K562 (cell line): Measurements from ENCODE around the gene LY6G6F. TPM values are rescaled to one million over a fixed set of nuclear protein-coding genes. Genes with fewer than 3 reads are reported as not detected.

Experiments used
- FUS ChIP-seq: fragments of 200-400 bp; formaldehyde crosslinking; optimal IDR thresholded peaks from 2 replicates; pipeline ENCODE3; 2017; ENCODE audit warnings: low read depth, low read length
- GABPA ChIP-seq: fragments of 200-800 bp; sonication (Bioruptor generic); conservative IDR thresholded peaks from 2 replicates; pipeline ENCODE4 v1.6.1; 2016; ENCODE audit warnings: low read depth, missing genetic modification characterization, missing compliant biosample characterization
- GATAD2B ChIP-seq: fragments of 450-650 bp; IDR thresholded peaks from 2 replicates; pipeline ENCODE4 v1.6.1; 2017; ENCODE audit warnings: mild to moderate bottlenecking, borderline replicate concordance
- MIER1 ChIP-seq: fragments of 450-650 bp; IDR thresholded peaks from 2 replicates; pipeline ENCODE4 v1.6.1; 2016; ENCODE audit warnings: antibody characterized with exemption, mild to moderate bottlenecking, low read depth
- NFE2L1 ChIP-seq: fragments of 450-650 bp; IDR thresholded peaks from 2 replicates; pipeline ENCODE4 v1.6.1; 2016; ENCODE audit warnings: missing genetic modification characterization, low read depth, mild to moderate bottlenecking, missing compliant biosample characterization, moderate library complexity, borderline replicate concordance
- NR2F6 ChIP-seq: fragments of 450-650 bp; formaldehyde crosslinking; IDR thresholded peaks from 2 replicates; pipeline ENCODE4 v1.4.0; 2020; ENCODE audit warnings: mild to moderate bottlenecking
- POLR2G ChIP-seq: fragments of 200-400 bp; formaldehyde crosslinking; IDR thresholded peaks from 2 replicates; pipeline ENCODE4 v1.6.1; 2017; ENCODE audit warnings: low read depth, mild to moderate bottlenecking, antibody characterized with exemption, low read length, moderate library complexity
- SIN3B ChIP-seq: fragments of 450-650 bp; IDR thresholded peaks from 2 replicates; pipeline ENCODE4 v1.6.1; 2017; ENCODE audit warnings: low read depth, mild to moderate bottlenecking, moderate library complexity
- TCF3 ChIP-seq: sonication (generic); formaldehyde crosslinking; IDR thresholded peaks from 2 replicates; pipeline ENCODE4 v1.4.0; 2020; ENCODE audit warnings: mild to moderate bottlenecking, missing genetic modification reagents
- ZBTB17 ChIP-seq: fragments of 450-650 bp; formaldehyde crosslinking; IDR thresholded peaks from 2 replicates; pipeline ENCODE4 v1.4.0; 2020; ENCODE audit warnings: mild to moderate bottlenecking
- ZFX ChIP-seq: sonication (generic); formaldehyde crosslinking; IDR thresholded peaks from 2 replicates; pipeline ENCODE4 v1.8.0; 2022; ENCODE audit warnings: mild to moderate bottlenecking, missing genetic modification reagents, moderate library complexity
- ZNF121 ChIP-seq: sonication (generic); formaldehyde crosslinking; conservative IDR thresholded peaks from 2 replicates; pipeline ENCODE4 v1.8.0; 2022; ENCODE audit warnings: missing genetic modification reagents
- ZNF23 ChIP-seq: fragments of 250-450 bp; sonication (Bioruptor Pico); IDR thresholded peaks from 2 replicates; pipeline ENCODE4 v1.4.0; 2020; ENCODE audit warnings: mild to moderate bottlenecking
- polyA plus RNA-seq, 8 experiments: library from polyadenylated mRNA; depleted of rRNA in 4 of 8; stranded (reverse) in 5 of 8; unstranded in 3 of 8; fragments of >200 nt; fragmentation: Nextera tagmentation in 2 of 8; fragmentation: Illumina TruSeq in 1 of 8; extraction: Ambion mirVana in 2 of 8; extraction: Trizol in 1 of 8; gene quantifications; 2 replicates each; pipeline versions ENCODE4 v1.2.1 to v1.2.3, GENCODE V29; 2011 to 2014; ENCODE audit warnings: inconsistent platforms in 1 of 8, missing spikeins in 1 of 8
- total RNA-seq, 7 experiments: library from RNA; depleted of rRNA in 6 of 7; stranded (reverse); fragments of >200 nt in 6 of 7; fragmentation: Illumina TruSeq in 2 of 7; extraction: Trizol in 2 of 7; gene quantifications; 2 replicates each; pipeline versions ENCODE4 v1.2.1 to v1.2.3, GENCODE V29; 2011 to 2021; ENCODE audit warnings: low replicate concordance in 1 of 7
- TF ChIP-seq, protein P1 (sequence below), 2 experiments: fragments of 450-650 bp in 1 of 2; sonication (generic) in 1 of 2; formaldehyde crosslinking in 1 of 2; IDR thresholded peaks; 2 replicates each; pipeline versions ENCODE4 v1.7.1 to v1.9.0; 2016 to 2022; ENCODE audit warnings: inconsistent platforms in 1 of 2, mild to moderate bottlenecking in 1 of 2, missing genetic modification reagents in 1 of 2
- TF ChIP-seq, protein P2 (sequence below): fragments of 250-450 bp; sonication (Bioruptor Pico); IDR thresholded peaks from 2 replicates; pipeline ENCODE4 v1.5.0; 2020; ENCODE audit warnings: mild to moderate bottlenecking, borderline replicate concordance

Gene LY6G6F
- total and polyA plus RNA-seq, 9 of the 15 experiments (the other 6 are each of a cell fraction or from before 2014, with no cell fraction given) = 0.14 to 0.50 (median 0.28) TPM; not detected in 2

DNA sequence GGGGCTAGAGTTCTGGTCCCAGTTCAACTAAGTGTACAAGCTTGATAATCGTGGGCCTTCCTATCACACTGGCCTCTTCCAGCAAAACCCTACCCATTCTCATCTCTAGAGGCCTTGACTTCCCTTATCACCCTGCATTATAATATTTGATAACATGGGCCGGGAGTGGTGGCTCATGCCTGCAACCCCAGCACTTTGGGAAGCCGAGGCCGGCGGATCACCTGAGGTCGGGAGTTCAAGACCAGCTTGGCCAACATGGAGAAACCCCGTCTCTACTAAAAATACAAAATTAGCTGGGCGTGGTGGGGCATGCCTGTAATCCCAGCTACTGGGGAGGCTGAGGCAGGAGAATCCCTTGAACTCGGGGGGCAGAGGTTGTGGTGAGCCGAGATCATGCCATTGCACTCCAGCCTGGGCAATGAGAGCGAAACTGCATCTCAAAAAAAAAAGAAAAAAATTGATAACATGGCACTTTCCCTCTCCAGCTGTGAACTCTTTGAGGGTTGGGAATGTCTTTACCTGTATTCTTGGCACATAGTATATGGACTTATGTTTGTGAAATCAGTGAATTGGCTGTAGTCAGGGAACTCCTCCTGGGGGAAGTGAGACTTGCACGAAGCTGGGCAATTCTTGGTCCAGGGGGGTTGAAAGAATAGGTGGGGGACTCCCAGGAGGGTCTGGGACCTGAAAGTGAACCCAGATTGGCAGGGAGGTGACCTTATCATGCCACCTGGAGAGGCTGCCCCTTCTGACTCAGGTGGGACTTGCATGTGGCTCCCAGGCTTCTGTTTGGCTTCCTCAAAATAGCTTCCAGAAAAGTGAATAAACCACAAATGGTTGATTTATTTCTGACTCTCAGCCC is 45.2 kb upstream of the LY6G6F start (continued):
- TF ChIP-seq, protein P1, sequence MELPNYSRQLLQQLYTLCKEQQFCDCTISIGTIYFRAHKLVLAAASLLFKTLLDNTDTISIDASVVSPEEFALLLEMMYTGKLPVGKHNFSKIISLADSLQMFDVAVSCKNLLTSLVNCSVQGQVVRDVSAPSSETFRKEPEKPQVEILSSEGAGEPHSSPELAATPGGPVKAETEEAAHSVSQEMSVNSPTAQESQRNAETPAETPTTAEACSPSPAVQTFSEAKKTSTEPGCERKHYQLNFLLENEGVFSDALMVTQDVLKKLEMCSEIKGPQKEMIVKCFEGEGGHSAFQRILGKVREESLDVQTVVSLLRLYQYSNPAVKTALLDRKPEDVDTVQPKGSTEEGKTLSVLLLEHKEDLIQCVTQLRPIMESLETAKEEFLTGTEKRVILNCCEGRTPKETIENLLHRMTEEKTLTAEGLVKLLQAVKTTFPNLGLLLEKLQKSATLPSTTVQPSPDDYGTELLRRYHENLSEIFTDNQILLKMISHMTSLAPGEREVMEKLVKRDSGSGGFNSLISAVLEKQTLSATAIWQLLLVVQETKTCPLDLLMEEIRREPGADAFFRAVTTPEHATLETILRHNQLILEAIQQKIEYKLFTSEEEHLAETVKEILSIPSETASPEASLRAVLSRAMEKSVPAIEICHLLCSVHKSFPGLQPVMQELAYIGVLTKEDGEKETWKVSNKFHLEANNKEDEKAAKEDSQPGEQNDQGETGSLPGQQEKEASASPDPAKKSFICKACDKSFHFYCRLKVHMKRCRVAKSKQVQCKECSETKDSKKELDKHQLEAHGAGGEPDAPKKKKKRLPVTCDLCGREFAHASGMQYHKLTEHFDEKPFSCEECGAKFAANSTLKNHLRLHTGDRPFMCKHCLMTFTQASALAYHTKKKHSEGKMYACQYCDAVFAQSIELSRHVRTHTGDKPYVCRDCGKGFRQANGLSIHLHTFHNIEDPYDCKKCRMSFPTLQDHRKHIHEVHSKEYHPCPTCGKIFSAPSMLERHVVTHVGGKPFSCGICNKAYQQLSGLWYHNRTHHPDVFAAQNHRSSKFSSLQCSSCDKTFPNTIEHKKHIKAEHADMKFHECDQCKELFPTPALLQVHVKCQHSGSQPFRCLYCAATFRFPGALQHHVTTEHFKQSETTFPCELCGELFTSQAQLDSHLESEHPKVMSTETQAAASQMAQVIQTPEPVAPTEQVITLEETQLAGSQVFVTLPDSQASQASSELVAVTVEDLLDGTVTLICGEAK (IDR thresholded peaks at IDR 0.05) = no peak
- TF ChIP-seq, protein P1 (CRISPR knock-in tag; IDR thresholded peaks at IDR 0.05) = no peak
- TF ChIP-seq FUS = no peak
- no peak for TF ChIP-seq POLR2G
- no peak for TF ChIP-seq ZBTB17 (CRISPR knock-in tag)
- no peak for TF ChIP-seq NFE2L1
- no peak for TF ChIP-seq ZNF121 (CRISPR knock-in tag)
- no peak for TF ChIP-seq ZNF23 (CRISPR knock-in tag)
- TF ChIP-seq, protein P2, sequence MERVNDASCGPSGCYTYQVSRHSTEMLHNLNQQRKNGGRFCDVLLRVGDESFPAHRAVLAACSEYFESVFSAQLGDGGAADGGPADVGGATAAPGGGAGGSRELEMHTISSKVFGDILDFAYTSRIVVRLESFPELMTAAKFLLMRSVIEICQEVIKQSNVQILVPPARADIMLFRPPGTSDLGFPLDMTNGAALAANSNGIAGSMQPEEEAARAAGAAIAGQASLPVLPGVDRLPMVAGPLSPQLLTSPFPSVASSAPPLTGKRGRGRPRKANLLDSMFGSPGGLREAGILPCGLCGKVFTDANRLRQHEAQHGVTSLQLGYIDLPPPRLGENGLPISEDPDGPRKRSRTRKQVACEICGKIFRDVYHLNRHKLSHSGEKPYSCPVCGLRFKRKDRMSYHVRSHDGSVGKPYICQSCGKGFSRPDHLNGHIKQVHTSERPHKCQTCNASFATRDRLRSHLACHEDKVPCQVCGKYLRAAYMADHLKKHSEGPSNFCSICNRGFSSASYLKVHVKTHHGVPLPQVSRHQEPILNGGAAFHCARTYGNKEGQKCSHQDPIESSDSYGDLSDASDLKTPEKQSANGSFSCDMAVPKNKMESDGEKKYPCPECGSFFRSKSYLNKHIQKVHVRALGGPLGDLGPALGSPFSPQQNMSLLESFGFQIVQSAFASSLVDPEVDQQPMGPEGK = no peak
- TF ChIP-seq GABPA (tag) = no peak
- no peak for TF ChIP-seq SIN3B
- TF ChIP-seq NR2F6 (CRISPR knock-in tag) = no peak; the same call in 1 of the 2 replicates
- TF ChIP-seq MIER1 = 0 out of 2 replicates have a peak, but pooled peaks have one; percentile 32
- TF ChIP-seq ZFX (CRISPR knock-in tag) = no peak
- no peak for TF ChIP-seq TCF3
- TF ChIP-seq GATAD2B = no peak
